ENCODE results near the gene DOCK4.

DOCK4 gene

DNA sequence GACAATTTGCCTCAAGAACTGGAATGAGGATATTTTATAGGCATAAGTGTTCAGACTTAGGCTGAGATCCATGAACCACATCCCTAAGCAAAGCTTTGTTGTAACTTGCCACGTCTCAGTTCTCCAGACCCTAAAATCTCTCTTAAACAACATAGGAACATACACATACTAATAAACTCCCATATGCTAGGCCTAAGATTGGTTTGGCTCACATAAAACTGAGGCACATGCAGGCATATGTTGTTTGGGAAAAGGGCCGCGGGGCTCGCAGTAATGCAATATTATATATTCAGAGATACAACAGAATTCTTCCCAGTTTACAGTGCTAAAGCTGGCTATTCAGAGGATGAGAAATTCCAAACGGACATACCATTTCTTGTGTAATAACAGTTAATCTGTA is 61.0 kb downstream of the DOCK4 start:
- TF ChIP-seq FOXM1 (IDR thresholded peaks at IDR 0.05; ENCODE audit: borderline replicate concordance, low read depth) (no peak), CEBPB (IDR thresholded peaks at IDR 0.05) (no peak), EGR1 (IDR thresholded peaks at IDR 0.05) (no peak), TAF1 (IDR thresholded peaks at IDR 0.05; ENCODE audit: low read depth) (no peak), RAD21 (IDR thresholded peaks at IDR 0.05; ENCODE audit: low read depth) (no peak)
- TF ChIP-seq, protein P1, sequence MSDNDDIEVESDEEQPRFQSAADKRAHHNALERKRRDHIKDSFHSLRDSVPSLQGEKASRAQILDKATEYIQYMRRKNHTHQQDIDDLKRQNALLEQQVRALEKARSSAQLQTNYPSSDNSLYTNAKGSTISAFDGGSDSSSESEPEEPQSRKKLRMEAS (IDR thresholded peaks at IDR 0.05) = no peak

DNA sequence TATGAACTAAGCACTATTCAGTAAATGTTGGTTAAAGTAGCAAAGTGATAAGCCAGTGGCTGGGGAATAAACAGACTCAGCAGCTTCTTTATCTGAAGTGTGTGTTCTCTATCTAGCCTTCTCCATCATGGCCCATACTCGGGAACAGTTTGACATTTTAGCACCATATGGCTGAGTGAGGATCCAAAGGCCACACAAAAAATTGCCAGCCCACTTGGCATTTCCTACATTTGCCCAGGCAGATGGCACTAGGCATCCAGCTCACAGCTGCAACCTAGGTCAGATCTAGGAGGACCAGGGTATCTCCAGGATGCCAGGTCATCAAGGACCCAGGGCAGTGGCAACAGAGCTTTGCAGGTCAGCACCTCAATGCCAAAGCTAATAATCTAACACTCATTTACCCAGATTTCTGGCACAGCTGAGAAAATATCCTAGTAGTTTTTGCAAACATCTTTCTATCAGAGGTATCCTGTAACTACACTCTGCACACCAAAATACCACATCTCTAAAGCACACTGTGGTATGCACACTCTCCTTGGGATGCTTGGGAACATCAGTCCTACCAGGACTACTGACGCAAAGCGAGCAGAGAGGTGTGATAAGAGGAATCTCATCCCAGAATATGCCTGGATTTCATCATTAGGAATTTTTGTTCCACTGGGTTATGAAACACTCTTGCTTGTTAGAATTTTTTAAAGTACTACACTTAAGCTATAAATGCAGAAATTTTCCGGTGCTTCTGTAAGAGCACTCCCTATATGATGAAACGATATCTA is 61.7 kb downstream of the DOCK4 start:
- TF ChIP-seq RAD21 (IDR thresholded peaks at IDR 0.05; ENCODE audit: low read depth) = no peak
- TF ChIP-seq REST (IDR thresholded peaks at IDR 0.05; ENCODE audit: low read depth) = no peak
- no peak for TF ChIP-seq CREB1 (IDR thresholded peaks at IDR 0.05; ENCODE audit: low read depth)
- no peak for TF ChIP-seq CEBPB (IDR thresholded peaks at IDR 0.05)

GRCh38 chr7:112143582-112143981 is 62.6 kb downstream of the DOCK4 start:
- no peak for TF ChIP-seq EP300 (IDR thresholded peaks at IDR 0.05; ENCODE audit: borderline replicate concordance)
- TF ChIP-seq TAF1 (IDR thresholded peaks at IDR 0.05; ENCODE audit: low read depth) = no peak
- no peak for TF ChIP-seq NFIC (IDR thresholded peaks at IDR 0.05)
- TF ChIP-seq REST (IDR thresholded peaks at IDR 0.05; ENCODE audit: low read depth) = no peak
- TF ChIP-seq USF1 (IDR thresholded peaks at IDR 0.05) = no peak
- TF ChIP-seq EGR1 (IDR thresholded peaks at IDR 0.05) = no peak
- TF ChIP-seq ZBTB7A (IDR thresholded peaks at IDR 0.05; ENCODE audit: low read depth) = no peak
- no peak for TF ChIP-seq TCF12 (IDR thresholded peaks at IDR 0.05; ENCODE audit: low read depth)
- TF ChIP-seq TEAD4 (IDR thresholded peaks at IDR 0.05) = no peak

DNA sequence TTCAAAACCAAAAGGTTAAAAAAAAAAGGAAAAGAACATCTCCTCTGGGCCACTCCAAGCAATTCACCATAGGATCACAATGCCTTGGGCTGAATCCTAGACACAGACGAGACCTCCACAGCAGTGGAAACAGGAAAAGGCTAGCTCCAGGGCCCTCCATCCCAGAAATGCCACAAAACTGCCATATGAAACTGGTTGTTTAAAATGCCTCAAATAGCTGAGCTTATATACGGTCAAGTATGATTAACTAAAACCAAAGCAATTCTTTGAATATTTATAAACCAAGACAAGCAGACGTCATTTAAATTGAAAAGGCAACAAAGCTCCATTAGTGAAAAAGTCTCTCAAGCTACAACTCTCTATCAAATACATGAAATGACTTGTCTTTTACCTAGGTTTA is 63.1 kb downstream of the DOCK4 start:
- TF ChIP-seq TAF1 (IDR thresholded peaks at IDR 0.05; ENCODE audit: low read depth) = no peak
- TF ChIP-seq ZBTB7A (IDR thresholded peaks at IDR 0.05; ENCODE audit: low read depth) = no peak
- TF ChIP-seq, protein P1 (IDR thresholded peaks at IDR 0.05) = no peak
- TF ChIP-seq CREB1 (IDR thresholded peaks at IDR 0.05; ENCODE audit: low read depth) = no peak
- no peak for TF ChIP-seq FOXM1 (IDR thresholded peaks at IDR 0.05; ENCODE audit: borderline replicate concordance, low read depth)
- no peak for TF ChIP-seq EP300 (IDR thresholded peaks at IDR 0.05; ENCODE audit: borderline replicate concordance)
- no peak for TF ChIP-seq USF1 (IDR thresholded peaks at IDR 0.05)
- no peak for TF ChIP-seq REST (IDR thresholded peaks at IDR 0.05; ENCODE audit: low read depth)
- TF ChIP-seq EGR1 (IDR thresholded peaks at IDR 0.05) = no peak
- TF ChIP-seq CEBPB (IDR thresholded peaks at IDR 0.05) = no peak
- no peak for TF ChIP-seq YY1 (IDR thresholded peaks at IDR 0.05; ENCODE audit: low read depth)
- TF ChIP-seq TCF12 (IDR thresholded peaks at IDR 0.05; ENCODE audit: low read depth) = no peak
- TF ChIP-seq NFIC (IDR thresholded peaks at IDR 0.05) = no peak
- no peak for TF ChIP-seq TEAD4 (IDR thresholded peaks at IDR 0.05)
- no peak for TF ChIP-seq RAD21 (IDR thresholded peaks at IDR 0.05; ENCODE audit: low read depth)

GRCh38 chr7:112140600-112140999 is 65.6 kb downstream of the DOCK4 start:
- no peak for TF ChIP-seq RAD21 (IDR thresholded peaks at IDR 0.05; ENCODE audit: low read depth)
- no peak for TF ChIP-seq CREB1 (IDR thresholded peaks at IDR 0.05; ENCODE audit: low read depth)
